ENCODE measurements around the gene SRF.
A peak's percentile ranks its signal among the peaks of the same experiment; 100 is the strongest.

The SRF gene

DNA sequence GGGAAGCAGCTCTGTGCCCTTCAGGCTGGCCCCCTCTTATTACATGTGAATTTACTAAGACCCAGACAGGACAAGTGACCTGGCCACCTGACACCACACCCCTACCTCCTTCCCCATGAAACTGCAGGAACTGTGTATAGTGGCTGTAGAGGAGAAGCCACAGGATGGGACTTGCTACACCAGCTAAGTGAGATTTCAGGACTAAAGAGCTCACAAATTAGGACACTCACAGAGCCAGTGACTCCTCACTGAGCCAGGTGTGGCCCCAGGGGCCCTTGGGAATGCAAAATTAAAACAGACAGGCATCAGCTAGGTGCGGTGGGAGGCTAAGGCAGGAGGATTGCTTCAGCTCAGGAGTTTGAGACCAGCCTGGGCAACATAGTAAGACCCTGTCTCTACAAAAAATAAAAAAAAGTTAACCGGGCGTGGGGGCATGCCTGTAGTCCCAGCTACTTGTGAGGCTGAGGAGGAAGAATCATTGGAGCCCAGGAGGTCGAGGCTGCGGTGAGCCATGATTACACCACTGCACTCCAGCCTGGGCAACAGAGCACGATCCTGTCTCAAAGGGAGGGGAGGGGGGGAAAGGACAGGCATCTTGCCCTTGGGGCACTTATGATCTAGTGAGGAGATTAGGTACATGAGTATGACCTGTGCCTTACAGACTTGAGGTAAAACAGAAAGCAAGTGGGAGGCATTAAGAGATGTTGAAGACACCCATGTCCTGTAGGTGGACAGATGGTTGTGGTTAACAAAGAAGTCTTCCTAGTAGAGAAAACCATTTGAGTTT, 23.2 kb upstream of the SRF start:
- TF ChIP-seq, protein P1, sequence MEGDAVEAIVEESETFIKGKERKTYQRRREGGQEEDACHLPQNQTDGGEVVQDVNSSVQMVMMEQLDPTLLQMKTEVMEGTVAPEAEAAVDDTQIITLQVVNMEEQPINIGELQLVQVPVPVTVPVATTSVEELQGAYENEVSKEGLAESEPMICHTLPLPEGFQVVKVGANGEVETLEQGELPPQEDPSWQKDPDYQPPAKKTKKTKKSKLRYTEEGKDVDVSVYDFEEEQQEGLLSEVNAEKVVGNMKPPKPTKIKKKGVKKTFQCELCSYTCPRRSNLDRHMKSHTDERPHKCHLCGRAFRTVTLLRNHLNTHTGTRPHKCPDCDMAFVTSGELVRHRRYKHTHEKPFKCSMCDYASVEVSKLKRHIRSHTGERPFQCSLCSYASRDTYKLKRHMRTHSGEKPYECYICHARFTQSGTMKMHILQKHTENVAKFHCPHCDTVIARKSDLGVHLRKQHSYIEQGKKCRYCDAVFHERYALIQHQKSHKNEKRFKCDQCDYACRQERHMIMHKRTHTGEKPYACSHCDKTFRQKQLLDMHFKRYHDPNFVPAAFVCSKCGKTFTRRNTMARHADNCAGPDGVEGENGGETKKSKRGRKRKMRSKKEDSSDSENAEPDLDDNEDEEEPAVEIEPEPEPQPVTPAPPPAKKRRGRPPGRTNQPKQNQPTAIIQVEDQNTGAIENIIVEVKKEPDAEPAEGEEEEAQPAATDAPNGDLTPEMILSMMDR (IDR thresholded peaks at IDR 0.05; ENCODE audit: control insufficient read depth, extremely low read depth, insufficient read depth), result no peak
- DNase-seq (ENCODE audit: low read depth), result no peak
- no peak overlapping the region for H3K4me3 ChIP-seq (ENCODE audit: low read depth, low read length)

DNA sequence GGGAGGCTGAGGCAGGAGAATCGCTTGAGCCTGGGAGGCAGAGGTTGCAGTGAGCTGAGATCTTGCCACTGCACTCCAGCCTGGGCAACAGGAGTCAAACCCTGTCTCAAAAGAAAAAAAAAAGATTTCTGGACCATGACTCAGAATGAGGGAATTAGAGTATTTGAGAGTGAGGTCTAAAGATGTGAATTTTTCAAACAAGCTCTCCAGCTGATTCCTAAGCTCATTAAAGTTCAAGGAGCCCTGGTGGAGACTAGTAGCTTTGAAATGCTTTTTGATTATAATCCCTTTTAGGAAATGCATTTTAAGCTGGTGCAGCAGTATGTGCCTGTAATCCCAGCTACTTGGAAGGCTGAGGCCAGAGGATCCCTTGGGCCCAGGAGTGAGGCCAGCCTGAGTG, 21.8 kb upstream of the SRF start:
- no peak for DNase-seq (ENCODE audit: low read depth)
- TF ChIP-seq, protein P1 (IDR thresholded peaks at IDR 0.05; ENCODE audit: control insufficient read depth, extremely low read depth, insufficient read depth), result no peak
- H3K4me3 ChIP-seq (ENCODE audit: low read depth, low read length), result no peak overlapping the region

DNA sequence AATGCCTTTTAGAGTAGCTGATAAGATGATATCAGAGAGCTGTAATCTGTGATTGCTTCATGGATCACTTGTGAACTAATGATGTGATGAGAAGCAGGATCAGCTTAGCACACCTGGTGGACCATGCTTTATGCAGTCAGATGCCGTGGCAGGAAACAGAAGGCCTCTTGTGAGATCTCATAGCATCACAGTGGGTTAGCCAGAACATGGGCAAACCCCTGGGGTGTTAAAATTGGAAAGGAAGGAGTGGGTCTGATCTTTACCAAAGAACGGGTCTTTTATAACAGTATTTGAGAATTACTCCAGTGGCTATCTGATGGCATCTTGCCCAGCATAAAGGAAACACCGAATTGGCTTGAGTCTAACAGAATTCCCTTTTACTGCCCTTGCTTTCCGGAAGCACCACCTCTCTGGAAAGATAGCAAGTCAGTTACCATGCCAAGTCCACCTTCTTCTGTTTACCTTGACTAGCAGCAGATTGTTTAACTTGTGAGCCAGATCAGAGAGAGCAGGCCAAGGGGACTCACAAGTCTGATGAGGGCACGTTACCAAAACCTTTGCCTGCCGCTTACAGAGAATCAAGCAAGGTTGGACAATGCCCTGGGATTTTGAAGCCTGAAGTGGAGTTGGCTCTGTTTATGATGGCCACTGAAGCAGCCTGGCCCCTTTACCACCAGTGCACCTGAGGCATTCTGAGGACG, 20.9 kb upstream of the SRF start:
- no peak overlapping the region for H3K4me3 ChIP-seq (ENCODE audit: low read depth, low read length)
- TF ChIP-seq, protein P1 (IDR thresholded peaks at IDR 0.05; ENCODE audit: control insufficient read depth, extremely low read depth, insufficient read depth), result no peak
- DNase-seq (ENCODE audit: low read depth), result peak; percentile 100

DNA sequence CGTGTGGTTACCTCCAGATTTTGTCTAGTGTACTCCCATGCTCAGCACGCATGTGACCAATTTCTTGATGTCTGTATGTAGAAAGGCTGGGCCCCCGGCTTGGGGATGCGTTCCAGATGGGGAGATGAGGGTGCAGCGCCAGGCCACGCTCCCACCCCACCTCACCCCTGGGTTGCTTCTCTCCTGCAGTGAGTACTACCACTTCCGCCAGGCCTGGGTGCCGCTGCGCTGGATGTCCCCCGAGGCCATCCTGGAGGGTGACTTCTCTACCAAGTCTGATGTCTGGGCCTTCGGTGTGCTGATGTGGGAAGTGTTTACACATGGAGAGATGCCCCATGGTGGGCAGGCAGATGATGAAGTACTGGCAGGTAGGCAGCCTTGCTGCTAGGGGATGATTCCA, 11.5 kb upstream of the SRF start:
- no peak for DNase-seq (ENCODE audit: low read depth)
- H3K4me3 ChIP-seq (ENCODE audit: low read depth, low read length), result no peak overlapping the region
- TF ChIP-seq, protein P1 (IDR thresholded peaks at IDR 0.05; ENCODE audit: control insufficient read depth, extremely low read depth, insufficient read depth), result no peak

DNA sequence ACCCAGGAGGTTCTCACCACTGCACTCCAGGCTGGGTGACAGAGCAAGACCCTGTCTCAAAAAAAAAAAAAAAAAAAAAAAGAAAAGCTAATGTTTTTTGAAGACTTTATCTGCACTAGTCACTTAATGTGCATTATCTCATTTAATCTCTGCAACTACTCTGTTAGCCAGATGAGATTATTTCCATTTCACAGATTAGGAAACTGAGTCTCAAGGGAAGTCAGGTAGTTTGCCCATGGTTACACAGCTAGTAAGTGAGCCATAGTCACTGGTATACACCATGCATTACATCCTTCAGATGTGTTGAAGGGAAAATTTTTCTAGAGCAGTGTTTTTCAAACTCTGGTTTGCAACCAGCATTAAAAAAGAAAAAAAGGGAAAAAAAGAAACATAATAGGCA, 7.2 kb upstream of the SRF start:
- no peak overlapping the region for H3K4me3 ChIP-seq (ENCODE audit: low read depth, low read length)
- no peak for DNase-seq (ENCODE audit: low read depth)
- TF ChIP-seq, protein P1 (IDR thresholded peaks at IDR 0.05; ENCODE audit: control insufficient read depth, extremely low read depth, insufficient read depth), result no peak

DNA sequence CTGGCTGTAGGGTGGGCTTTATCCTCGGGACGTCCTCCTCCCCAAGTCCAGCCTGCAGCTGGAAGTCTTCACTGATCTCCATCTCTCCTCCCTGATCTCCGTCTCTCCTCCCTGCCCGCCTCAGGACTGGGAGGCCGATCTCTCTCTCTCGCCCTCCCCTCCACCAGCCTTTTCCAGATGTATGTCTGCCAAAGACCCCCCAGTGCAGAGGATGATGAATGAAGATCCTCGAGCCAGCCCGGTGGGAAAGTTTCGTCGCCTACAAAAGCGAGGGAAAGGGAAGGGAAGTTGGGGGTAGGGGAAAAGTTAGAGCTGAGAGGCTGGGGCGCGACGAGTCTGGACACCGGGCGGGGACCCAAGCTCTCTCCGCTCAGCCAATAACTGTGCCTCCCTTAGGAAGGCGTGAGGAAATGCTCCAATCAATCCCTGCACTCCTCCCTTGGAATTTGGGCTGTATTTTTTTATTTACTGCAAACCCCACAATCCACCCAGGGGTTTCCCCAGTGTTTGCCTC, 595 bp upstream of the SRF start:
- TF ChIP-seq, protein P1 (IDR thresholded peaks at IDR 0.05; ENCODE audit: control insufficient read depth, extremely low read depth, insufficient read depth), result no peak
- H3K4me3 ChIP-seq (ENCODE audit: low read depth, low read length), result peak overlapping the region; percentile 79
- peak; percentile 64 for DNase-seq (ENCODE audit: low read depth)
